ENCODE results near the gene NDUFAF8.
A peak's percentile ranks its signal among the peaks of the same experiment; 100 is the strongest.

The NDUFAF8 gene

DNA sequence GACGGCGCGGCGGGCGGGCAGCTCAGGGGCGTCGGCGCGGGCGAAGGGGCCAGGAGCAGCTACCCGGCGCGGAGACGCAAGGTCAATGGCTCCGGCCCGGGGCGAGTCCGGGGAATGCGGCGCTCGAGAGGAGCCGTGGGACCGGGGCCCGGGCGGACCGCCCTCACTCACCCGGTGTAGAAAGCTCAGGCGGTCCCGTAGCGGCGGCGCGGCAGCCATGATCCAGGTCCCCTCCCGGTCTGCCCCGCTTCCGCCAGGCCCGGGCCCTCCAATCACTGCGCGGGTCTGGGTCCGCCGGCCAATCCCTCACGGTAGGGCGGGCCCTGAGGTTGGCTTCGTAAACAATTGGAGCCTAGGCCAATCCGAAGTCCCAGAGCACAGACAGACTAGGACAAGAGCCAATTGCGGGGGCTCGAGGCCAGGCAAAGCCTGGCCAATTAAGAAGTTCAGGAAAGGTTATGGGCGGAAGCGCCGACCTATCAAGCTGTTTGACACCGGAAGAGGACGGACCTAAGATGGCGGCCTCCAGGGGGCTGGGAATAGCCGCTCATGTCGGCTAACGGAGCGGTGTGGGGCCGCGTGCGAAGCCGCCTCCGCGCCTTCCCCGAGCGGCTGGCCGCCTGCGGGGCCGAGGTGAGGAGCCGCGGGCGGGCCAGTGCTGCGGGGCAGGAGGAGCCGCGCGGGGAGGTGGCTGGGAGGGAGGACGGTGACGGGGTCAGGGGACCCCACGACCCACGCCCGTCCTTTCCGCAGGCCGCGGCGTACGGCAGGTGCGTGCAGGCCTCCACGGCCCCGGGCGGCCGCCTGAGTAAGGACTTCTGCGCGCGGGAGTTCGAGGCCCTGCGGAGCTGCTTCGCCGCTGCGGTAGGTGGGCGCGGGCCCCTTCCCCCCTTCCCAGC lies at the start of gene NDUFAF8, which contains the start of gene TEPSIN:
TSS of gene NDUFAF8 (plus strand) at position 504 of the 899 bp plus-strand sequence. CDS start at position 550, 46 bp downstream.
TSS of gene TEPSIN (minus strand) at position 241 of the 899 bp plus-strand sequence. CDS start at position 219, 22 bp downstream.
- peak within 1 kb of the TSS; percentile 94 for H3K27ac Mint-ChIP-seq
- H3K36me3 Mint-ChIP-seq (ENCODE audit: low read depth) = peaks cover 15% of the 10 kb centered on the region
- peak within 1 kb of the TSS; percentile 97 for H3K4me3 Mint-ChIP-seq
- no peaks in the 10 kb centered on the region for H3K9me3 Mint-ChIP-seq
- H3K27me3 Mint-ChIP-seq (ENCODE audit: low read depth) = no peaks in the 10 kb centered on the region
- H3K4me1 Mint-ChIP-seq (ENCODE audit: low read depth) = peaks cover 25% of the 10 kb centered on the region

DNA sequence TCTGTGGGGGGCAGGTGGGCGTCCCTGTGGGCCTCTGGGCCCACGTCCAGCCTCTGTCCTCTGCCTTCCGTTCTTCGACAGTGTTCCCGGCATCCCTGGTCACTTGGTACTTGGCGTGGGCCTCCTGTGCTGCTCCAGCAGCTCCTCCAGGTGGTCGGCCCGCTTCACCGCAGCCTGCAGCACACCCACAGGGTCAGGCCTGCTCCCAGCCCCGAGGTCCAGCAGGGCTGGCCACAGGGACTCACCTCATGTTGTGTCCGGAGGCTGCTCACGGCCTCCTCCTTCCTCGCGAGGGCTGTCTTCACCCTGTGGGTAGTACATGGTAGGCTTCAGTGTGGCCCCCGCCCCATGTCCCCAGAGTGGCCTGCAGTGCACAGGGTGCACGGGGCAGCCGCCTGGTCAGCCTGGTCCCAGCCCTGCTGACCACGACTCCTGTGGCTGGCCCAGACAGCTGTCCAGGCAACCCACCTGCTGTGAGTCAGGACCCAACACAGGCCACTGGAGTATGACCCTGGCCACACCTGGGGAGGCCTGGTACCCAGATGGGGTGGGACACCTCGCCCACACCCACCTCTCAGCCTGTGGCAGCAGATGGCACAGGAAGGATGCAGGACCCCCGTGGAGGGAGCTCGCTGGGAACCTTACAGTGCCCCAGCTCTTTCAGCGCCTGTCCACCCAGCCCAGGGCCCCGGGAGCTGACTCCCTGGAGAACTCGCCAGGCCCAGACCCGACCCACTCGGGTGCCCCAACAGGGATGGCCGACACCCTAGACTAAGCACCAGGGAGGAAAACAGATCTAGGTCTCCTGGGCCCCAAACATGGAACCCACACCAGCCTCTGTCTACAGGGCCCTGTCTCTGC lies 49.2 kb upstream of the NDUFAF8 start:
- H3K4me1 Mint-ChIP-seq (ENCODE audit: low read depth) = no peaks in the 10 kb centered on the region
- no peak overlapping the region for H3K4me3 Mint-ChIP-seq
- H3K27me3 Mint-ChIP-seq (ENCODE audit: low read depth) = no peaks in the 10 kb centered on the region
- no peaks in the 10 kb centered on the region for H3K36me3 Mint-ChIP-seq (ENCODE audit: low read depth)
- H3K27ac Mint-ChIP-seq = no peak overlapping the region
- no peaks in the 10 kb centered on the region for H3K9me3 Mint-ChIP-seq

GRCh38 chr17:81190591-81190990 lies 48.5 kb upstream of the NDUFAF8 start:
- Mint-ChIP-seq H3K9me3 (no peaks in the 10 kb centered on the region), H3K4me3 (no peak overlapping the region), H3K27ac (no peak overlapping the region), H3K36me3 (ENCODE audit: low read depth) (no peaks in the 10 kb centered on the region), H3K27me3 (ENCODE audit: low read depth) (no peaks in the 10 kb centered on the region), H3K4me1 (ENCODE audit: low read depth) (no peaks in the 10 kb centered on the region)

DNA sequence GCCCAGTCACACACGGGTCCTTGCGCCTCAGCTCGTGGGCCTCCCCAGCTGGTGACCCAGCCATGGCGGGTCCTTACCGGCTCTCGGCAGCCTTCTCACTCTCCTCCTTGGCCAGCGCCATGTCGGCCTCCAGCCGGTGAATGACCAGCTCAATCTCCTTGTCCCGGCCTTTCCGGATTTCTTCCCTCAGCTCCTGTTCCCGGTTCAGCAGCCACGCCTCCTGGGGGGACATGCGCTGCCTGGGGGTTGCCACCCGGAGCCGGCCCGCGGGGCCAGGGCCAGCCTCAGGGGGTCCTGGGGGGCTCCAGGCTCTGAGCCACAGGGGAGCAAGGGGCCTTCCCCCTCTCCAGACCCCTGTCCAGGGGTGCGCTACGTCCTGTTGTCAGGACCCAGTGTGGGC lies 48.0 kb upstream of the NDUFAF8 start:
- no peak overlapping the region for H3K4me3 Mint-ChIP-seq
- H3K27ac Mint-ChIP-seq = no peak overlapping the region
- H3K36me3 Mint-ChIP-seq (ENCODE audit: low read depth) = no peaks in the 10 kb centered on the region
- no peaks in the 10 kb centered on the region for H3K27me3 Mint-ChIP-seq (ENCODE audit: low read depth)
- H3K4me1 Mint-ChIP-seq (ENCODE audit: low read depth) = no peaks in the 10 kb centered on the region
- no peaks in the 10 kb centered on the region for H3K9me3 Mint-ChIP-seq

DNA sequence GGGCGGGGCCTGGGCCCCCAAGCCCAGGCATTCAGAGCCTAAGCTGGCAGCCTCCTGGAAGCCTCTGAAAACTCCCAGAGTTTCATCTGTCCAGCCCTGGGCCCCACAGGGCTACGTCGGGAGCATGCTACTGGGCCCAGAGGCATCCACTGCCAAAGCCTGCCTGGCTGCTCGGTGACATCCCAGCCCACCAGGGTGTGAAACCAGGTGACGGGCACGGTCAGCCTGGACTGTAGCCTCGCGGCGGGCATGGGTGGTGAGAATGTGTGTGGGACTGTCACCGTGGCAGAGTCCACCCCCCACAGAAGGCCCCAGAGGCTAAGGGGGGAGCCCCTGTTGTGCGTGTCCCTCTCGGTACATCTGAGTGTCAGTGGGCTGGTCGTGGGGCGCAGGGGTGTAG lies 47.5 kb upstream of the NDUFAF8 start:
- Mint-ChIP-seq H3K27ac (no peak overlapping the region), H3K27me3 (ENCODE audit: low read depth) (no peaks in the 10 kb centered on the region), H3K4me3 (no peak overlapping the region), H3K4me1 (ENCODE audit: low read depth) (no peaks in the 10 kb centered on the region), H3K9me3 (no peaks in the 10 kb centered on the region), H3K36me3 (ENCODE audit: low read depth) (no peaks in the 10 kb centered on the region)

DNA sequence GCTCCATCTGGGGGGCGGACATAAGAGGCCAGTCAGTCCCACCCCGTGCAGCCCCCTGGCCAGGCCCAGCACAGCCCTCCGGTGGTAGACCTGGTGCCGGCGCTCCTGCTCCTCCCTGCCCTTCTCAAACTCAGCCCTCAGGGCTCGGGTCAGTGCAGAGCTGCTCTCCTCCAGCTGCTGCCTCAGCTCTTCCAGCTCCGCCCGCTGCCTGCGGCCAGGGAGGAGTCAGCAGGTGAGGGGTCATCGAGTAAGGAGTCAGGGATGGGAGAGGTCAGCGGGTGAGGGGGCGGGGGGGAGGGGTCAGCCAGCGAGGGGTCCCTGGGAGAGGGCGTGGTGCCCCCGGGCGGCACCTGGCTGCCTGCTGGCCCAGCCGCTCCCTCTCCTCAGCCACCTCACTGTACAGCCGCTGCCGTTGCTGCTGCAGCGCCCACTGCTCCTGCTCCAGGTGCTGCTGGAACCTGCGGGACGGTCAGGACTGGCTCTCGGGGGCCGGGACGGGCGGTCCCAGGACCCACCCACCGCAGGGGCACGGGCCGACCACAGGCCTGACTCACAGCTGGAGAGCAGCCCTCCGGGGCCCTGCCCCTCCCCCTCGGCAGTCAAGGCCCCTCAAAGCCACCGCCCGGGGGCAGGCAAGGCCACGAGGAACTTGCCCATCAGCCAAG lies 46.6 kb upstream of the NDUFAF8 start:
- Mint-ChIP-seq H3K4me3 (no peak overlapping the region), H3K27me3 (ENCODE audit: low read depth) (no peaks in the 10 kb centered on the region), H3K27ac (no peak overlapping the region), H3K36me3 (ENCODE audit: low read depth) (no peaks in the 10 kb centered on the region), H3K9me3 (no peaks in the 10 kb centered on the region), H3K4me1 (ENCODE audit: low read depth) (no peaks in the 10 kb centered on the region)

GRCh38 chr17:81193051-81193410 lies 46.1 kb upstream of the NDUFAF8 start:
- Mint-ChIP-seq H3K27me3 (ENCODE audit: low read depth) (no peaks in the 10 kb centered on the region), H3K4me1 (ENCODE audit: low read depth) (no peaks in the 10 kb centered on the region), H3K27ac (no peak overlapping the region), H3K36me3 (ENCODE audit: low read depth) (no peaks in the 10 kb centered on the region), H3K9me3 (no peaks in the 10 kb centered on the region), H3K4me3 (no peak overlapping the region)

DNA sequence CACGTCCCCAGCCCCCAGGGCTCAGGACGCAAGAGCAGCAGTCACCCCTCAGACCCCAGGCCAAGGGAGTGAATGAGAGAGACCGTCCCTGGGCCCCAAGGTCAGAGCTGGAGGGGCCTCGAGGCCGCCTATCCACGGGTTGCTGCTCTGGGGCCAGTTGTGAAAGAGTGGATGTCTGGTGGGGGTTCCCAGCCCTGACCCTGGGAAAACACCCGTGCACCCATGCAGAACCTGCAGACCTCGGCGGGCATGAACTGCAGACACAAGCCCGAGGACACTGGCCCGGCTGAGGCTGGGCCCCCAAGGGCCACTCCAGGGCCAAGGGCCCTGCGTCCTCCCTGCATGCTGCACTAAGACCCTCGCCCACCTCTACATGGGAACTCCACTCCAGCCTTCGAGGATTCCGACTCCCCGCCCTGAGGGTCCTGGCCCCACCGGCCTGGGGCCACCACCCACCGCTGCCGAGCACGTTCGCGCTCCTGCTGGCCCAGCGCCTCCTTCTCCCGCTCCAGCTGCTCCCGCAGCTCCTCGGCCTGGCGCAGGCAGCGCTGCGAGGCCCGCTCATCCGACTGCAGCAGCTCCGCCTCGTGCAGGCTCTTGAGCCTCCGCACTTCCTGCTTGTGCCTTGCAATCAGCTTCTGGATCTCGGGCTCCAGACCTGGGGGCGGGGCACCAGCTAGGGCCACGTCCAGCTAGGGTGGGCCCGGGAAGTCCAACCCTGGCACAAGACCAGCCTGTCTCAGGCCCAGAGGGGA lies 45.5 kb upstream of the NDUFAF8 start:
- Mint-ChIP-seq H3K27me3 (ENCODE audit: low read depth) (no peaks in the 10 kb centered on the region), H3K4me3 (no peak overlapping the region)

GRCh38 chr17:81194225-81194760 lies 44.8 kb upstream of the NDUFAF8 start:
- H3K4me3 Mint-ChIP-seq = no peak overlapping the region
- H3K27ac Mint-ChIP-seq = no peak overlapping the region
- H3K27me3 Mint-ChIP-seq (ENCODE audit: low read depth) = no peaks in the 10 kb centered on the region
- no peaks in the 10 kb centered on the region for H3K9me3 Mint-ChIP-seq
- H3K4me1 Mint-ChIP-seq (ENCODE audit: low read depth) = no peaks in the 10 kb centered on the region
- no peaks in the 10 kb centered on the region for H3K36me3 Mint-ChIP-seq (ENCODE audit: low read depth)

More for the DNA sequence above, 45.5 kb upstream of the NDUFAF8 start:
- Mint-ChIP-seq H3K27ac (no peak overlapping the region), H3K36me3 (ENCODE audit: low read depth) (no peaks in the 10 kb centered on the region), H3K4me1 (ENCODE audit: low read depth) (no peaks in the 10 kb centered on the region), H3K9me3 (no peaks in the 10 kb centered on the region)

DNA sequence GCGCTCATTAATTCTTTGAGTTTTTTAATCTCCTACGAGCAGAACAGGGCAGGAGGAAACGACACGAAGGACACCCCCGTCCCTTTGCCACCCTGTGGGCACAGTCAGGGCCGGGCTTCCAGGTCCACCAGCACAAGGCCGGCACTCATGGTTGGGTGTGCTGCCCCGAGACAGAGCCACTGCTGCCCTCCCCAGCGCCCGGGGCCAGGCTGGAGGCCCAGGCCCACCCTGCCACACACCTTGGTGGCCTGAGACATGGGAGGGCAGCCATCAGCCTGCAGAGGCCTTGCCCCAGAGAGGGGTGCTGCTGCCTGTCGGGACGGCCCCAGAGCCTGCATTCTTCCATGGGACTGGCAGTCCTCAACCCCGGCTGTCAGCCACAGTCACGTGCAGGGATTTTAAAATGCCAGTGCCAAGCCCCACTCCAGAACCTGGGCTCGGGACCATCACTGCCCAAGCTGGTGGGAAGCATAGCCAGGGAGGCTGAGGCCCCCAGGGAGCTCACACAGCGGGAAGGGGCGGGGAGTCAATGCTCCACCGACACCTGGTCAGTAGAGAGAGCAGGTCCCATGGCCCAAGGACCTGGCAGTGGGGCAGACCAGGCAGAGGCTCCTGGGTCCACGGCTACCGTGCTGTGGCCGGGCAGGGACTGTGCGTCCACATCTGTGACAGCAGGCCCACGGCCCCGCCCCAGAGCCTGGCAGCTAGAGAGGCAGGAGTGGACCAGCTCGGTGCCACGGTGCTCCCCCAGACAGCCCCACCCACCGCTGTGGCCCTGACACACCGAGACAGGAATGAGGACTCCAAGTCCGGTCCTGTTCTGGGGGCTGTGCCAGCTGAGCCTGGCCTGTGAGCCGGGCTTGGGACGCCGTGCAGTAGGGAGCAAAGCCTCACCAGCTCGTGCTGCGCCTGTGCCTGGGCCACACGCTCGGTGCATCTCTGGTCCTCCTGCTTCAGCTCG lies 43.9 kb upstream of the NDUFAF8 start:
- no peaks in the 10 kb centered on the region for H3K4me1 Mint-ChIP-seq (ENCODE audit: low read depth)
- no peaks in the 10 kb centered on the region for H3K27me3 Mint-ChIP-seq (ENCODE audit: low read depth)
- H3K9me3 Mint-ChIP-seq = no peaks in the 10 kb centered on the region
- H3K36me3 Mint-ChIP-seq (ENCODE audit: low read depth) = no peaks in the 10 kb centered on the region
- H3K4me3 Mint-ChIP-seq = no peak overlapping the region
- no peak overlapping the region for H3K27ac Mint-ChIP-seq

GRCh38 chr17:81195941-81196495 lies 43.1 kb upstream of the NDUFAF8 start:
- no peak overlapping the region for H3K27ac Mint-ChIP-seq
- no peaks in the 10 kb centered on the region for H3K36me3 Mint-ChIP-seq (ENCODE audit: low read depth)
- no peaks in the 10 kb centered on the region for H3K4me1 Mint-ChIP-seq (ENCODE audit: low read depth)

DNA sequence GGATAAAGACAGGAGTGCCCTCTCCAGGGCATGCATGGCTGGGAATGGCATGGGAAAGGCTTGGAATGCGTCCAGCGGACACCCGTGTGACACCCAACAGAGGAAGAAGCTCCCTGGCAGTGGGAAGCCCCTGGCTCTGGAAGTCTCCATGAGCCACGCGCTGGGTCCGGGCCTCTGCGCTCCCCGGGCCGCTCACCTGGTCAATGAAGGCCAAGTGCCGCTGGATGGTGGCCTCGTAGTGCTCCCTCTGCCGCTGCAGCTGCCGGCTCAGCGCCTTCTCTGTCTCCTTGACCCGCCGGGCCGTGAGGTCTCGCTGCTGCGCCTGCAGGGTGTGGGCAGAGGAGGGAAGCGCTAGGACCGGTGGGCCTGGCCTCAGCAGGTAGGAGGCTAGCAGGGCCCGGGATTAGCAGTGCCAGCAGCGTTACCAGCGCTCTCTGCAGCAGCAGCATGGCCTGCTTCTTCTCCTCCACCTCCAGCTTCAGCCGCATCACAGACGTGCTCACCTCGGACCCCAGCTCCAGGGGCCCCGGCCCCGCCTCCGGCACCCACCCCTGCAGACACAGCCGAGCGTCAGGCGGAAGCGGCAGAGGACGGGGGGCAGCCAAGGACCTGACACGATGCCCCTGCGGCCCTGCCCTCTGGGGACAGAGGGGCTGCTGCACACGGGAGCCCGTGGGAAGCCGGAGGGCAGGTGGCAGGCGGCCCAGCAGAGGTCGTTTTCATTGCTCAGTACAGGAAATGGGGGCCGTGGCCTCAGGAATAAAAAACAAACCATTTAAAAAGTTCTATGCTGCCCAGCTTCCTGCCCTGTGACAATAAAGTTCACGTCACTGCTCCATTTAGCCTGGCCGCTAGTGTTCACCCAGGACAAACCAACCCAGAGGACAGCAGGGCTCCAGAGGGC lies 42.4 kb upstream of the NDUFAF8 start:
- Mint-ChIP-seq H3K4me3 (no peak overlapping the region), H3K9me3 (no peaks in the 10 kb centered on the region), H3K36me3 (ENCODE audit: low read depth) (no peaks in the 10 kb centered on the region), H3K27me3 (ENCODE audit: low read depth) (no peaks in the 10 kb centered on the region), H3K27ac (no peak overlapping the region), H3K4me1 (ENCODE audit: low read depth) (no peaks in the 10 kb centered on the region)

More at GRCh38 chr17:81195941-81196495, 43.1 kb upstream of the NDUFAF8 start:
- Mint-ChIP-seq H3K9me3 (no peaks in the 10 kb centered on the region), H3K4me3 (no peak overlapping the region), H3K27me3 (ENCODE audit: low read depth) (no peaks in the 10 kb centered on the region)

Data from T-helper 1 cell treated with Interleukin-12 subunit alpha and Interleukin-12 subunit beta and Interleukin-4 antibody, amounts not matched to agents 30 μg/mL and 1 μg/mL, for 36 hours (primary cell).